ENCODE data around the gene TRABD.

The TRABD gene

DNA sequence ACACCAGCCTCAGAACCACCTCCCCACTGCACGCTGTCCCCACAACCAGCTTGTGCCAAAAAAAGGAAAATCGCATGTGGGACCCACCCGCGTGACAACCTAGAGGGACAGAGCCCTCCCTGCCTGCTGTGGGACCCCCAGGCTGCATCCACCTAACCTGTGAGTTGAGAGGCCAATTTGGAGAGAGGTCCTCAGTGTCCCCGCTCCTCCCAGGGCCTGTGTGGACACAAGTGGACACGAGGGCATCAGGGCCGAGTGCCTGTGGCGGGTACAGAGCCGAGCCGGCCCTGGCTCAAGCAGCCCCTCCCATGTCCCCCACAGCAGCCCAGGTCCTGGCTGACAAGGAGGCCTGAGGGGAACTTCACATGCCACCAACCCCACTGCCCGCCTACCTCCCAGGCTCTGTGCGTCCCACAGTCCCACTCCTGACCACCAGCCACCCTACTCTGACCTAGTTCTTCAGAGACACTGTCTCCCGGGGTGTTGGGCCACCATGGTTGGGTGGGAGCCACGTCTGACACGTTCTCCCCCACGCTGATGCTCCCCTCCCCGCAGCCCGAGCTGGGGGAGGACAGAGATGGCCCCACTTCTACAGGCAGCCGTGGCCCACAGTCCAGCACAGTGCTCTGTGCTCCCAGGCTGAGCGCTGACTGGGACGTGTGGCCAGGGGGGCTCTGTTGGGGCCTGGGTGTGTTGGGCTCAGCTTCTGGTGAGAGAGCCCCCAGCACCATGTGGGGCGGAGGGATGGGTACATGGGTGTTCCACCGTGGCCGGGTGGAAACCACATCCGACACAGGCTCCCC is 34.3 kb downstream of the TRABD start:
- DNase-seq (ENCODE audit: low read depth), result no peak

DNA sequence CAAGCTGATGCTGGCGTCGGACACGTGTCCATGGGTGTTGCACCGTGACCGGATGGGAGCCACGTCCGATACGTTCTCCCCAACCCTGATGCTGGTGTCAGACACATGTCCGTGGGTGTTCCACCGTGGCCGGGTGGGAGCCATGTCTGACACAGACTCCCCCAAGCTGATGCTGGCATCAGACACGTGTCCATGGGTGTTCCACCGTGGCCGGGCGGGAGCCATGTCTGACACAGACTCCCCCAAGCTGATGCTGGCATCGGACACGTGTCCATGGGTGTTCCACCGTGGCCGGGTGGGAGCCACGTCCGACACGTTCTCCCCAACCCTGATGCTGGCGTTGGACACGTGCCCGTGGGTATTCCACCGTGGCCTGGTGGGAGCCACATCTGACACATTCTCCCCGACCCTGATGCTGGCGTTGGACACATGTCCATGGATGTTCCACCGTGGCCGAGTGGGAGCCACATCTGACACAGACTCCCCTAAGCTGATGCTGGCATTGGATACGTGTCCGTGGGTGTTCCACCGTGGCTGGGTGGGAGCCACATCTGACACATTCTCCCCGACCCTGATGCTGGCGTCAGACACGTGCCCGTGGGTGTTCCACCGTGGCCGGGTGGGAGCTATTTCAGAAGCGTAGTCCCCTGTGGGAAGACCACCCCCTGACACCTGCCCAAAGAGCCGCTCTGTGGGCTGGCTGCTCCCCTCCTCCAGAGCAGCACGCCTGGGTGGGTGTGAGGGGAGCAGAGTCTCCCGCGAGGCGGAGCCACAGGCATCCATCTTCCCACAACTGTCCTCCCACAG is 35.1 kb downstream of the TRABD start:
- DNase-seq (ENCODE audit: low read depth), result no peak

DNA sequence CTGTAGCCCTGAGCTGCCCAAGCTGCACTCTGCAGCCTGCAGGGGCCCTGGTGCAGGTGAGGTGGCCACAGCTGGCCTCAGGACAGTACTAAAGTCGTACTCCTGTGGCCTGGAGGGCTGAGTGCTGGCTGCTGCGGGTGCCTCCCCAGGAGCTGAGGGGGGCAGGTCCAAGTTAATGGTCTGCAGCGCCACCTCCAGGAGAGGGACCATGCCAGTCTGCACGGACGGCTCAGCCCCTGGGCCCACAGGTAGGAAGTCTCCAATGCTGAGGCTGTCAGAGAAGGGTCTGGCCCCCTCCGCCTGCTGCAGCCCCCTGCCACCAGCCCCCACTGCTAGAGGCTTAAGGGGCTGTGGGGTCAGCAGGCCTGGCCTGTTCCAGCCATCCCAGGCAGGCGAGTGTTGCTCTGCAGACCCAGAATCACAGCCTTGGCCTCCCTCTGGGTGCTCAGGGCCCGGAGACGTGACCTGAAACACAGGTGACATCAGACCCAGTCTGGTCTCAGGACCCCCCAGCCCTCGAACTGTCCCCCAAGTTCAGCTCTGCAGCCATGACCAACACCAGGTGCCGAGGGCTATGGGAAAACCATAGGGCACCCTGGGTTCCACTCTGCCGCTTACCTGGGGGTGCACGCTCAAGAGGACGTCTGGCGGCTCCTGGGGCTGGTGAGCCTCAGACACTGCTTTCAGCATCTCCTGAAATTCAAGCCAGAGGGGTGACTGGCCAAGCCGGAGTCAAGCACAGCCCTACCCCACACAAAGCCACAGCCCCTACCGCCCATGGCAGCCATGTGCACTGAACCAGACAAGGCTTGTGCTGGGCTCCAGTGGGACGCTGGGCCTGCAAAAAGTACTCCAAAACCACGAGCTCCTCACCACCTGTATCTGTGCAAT is 35.9 kb downstream of the TRABD start:
- DNase-seq (ENCODE audit: low read depth), result no peak

DNA sequence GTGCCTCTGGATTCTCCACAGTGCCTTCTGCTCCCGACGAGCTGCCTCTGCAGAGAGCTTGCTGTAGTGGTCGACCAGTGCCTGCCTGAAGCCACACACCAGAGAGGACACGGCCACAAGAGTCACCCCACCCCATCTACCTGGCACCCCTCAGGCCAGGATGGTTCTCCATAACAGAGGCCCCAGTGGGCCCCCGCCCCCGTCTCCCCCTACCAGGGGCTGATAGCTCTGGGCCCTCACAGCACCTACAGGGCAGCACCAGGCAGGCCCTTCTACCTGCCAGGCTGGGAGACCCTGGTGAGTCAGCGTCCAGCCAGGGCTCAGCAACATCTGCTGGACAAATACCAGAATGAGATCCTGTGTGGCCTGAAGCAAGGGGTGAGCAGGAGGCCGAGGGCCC is 36.8 kb downstream of the TRABD start:
- no peak for DNase-seq (ENCODE audit: low read depth)

DNA sequence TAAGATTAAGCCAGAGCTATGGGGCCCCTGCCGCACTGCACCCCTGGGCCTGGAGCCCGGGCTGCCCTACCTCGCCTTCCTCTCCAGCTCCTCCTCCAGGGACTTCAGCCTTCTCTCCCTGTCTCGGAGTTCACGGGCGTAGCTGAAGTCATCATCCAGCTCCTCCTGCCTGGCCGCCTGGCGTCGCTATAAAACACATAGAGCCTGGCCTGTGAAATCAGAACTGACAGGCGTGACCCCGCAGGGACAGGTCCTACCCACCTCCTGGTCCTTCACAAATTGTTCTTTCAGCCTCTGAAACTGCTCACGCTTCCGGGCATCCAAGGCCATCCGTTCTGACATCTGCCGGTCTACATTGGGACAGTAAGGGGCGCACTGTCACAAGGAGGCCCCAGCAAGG is 38.4 kb downstream of the TRABD start:
- no peak for DNase-seq (ENCODE audit: low read depth)

DNA sequence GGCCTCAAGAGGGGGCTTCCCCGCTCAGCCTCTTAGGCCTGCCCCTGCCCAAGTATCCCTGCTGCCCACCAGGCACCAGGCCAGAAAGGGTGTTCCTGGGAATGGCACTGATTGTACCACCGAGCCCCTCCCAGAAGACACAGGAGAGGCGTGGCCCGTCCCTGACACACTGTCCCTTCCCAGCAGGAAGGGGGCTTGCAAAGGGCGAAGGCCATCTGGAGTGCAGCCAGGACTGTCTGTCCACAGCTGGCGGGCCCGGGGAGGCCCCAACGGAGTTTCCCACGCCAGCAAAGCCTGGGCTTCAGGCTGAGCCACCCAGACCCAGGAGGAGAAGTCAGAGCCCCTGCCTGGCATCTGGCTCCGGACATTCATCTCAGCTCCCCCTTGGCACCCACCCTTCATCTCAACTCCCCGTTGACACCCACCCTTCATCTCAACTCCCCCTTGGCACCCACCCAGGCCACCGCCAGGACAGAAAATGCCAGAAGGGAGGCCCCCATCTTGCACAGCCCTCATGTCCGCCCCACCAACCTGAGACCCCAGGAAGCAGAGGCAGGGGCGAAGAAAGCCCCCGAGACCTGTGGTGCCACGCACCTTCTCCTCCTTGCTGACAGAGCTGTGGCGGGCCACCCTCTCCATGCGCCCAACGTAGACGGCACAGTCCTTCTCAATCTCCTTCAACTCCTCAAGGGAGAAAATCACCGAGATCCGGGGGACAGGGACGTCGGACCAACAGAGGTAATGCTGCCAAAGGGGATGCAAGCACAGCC is 39.7 kb downstream of the TRABD start:
- no peak for DNase-seq (ENCODE audit: low read depth)

DNA sequence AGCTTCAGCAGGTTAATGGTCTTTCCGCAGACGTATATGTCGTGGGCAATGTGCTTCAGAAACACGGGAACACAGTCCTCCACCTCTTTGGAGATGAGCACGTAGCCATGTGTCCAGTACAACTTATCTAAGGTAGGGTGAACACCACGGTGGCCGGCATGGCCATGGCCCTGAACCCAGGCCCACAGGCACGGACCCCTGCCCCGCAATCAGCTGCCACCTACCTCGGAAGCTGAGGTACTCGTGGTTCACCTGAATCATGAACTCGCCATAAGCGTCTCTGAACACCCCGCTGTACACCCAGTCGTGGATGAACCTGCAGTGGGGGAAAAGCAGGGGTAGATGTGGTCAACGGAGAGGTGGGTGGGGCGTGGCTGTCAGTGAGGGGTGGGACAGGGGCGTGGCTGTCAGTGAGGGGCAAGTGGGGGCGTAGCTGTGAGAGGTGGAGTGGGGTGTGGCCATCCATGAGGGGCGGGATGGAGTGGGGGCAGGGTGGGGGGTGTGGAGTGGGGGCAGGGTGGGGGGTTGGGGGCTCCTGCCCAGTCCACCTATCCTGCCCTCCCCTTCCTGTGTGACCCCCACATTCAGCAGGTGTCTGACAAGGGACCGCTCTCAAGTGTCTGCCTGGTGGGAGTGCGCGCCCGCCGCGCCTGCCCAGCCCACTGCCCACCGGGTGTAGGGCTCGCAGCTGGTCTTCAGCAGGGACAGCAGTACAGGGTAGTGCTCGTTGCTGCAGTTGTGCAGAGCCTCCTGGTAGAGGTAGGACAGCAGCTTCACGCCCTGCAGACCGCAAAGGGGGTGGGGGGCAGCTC is 40.6 kb downstream of the TRABD start:
- DNase-seq (ENCODE audit: low read depth), result no peak

DNA sequence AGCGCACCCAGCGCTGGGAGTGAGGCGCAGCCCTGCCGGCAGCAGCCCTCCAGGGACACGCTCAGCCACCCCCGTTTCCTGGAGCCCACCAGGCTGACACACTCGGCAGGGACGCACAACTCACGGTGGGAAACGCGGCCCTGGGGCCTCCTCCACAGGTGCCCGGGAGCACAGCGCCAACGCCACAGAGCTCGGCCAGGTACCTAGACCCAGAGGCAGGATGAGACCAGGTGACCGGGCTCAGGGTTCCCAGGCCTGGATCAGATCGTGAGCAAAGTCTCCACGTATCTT is 41.1 kb downstream of the TRABD start:
- no peak for DNase-seq (ENCODE audit: low read depth)

DNA sequence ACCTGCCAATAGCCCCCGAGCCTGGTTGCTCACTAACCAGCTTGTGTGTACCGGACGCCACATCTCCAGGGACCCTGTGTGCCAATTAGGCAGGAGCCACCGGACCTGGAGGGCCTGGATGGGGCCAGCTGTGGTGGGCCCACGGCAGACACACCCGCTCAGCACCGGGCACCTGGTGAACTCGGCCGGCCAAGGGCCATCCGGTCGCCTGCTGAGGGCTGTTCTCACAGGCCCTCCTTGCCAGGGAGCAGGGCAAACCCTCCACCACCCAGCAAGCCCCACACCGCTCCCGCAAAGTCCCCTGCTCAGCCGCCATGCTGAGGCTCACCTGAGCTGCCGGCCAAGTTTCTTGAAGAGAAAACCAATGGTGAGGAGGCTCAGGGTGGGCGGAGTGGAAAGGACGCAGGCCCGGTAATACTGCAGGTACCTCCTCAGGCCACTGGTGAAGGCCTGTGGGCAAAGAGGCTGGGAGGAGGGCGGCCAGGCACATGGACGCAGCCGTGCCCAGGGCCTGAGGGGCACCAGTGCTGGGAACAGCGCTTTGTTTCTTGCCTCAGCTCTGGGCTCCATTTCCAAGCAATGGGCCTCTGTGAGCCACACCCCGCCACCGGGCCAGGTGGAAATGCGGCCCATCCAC is 42.0 kb downstream of the TRABD start:
- no peak for DNase-seq (ENCODE audit: low read depth)

DNA sequence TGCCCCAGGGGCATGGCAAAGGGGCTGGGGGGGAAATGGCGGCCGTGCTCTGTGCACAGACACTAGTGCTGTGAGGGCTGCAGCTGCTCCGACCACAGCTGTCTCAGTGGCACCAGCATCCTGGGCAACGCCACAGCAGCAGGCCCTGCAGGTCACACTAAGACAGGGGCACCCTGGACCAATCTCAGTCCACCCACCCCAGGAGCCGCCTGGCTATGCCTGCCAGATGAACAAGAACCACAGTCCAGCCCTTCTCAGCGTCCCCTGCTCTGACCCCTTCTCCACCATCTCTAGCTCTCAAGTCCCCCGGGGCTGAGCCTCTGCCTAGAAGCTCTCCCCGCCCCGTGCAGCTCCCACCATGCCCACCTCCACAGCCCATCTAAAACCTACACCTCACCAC is 42.7 kb downstream of the TRABD start:
- DNase-seq (ENCODE audit: low read depth), result no peak

DNA sequence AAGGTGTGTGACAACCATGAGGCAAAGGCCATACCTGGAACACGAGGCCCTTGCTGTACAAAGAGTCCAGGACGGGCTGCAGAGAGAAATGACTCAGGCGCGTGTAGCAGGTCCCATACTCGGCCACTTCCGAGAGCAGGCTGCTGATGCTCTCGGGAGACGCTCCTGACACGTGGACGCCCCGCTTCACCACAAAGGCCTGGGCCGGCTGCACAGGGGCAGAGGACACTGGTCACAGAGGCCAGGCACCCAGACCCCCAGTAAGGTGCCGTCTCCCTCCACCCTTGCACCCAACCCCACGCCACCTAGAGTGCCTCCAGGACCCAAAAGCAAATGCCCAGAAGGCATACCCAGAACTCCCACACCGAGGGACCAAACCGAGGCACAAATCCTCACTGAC is 43.7 kb downstream of the TRABD start:
- DNase-seq (ENCODE audit: low read depth), result no peak

DNA sequence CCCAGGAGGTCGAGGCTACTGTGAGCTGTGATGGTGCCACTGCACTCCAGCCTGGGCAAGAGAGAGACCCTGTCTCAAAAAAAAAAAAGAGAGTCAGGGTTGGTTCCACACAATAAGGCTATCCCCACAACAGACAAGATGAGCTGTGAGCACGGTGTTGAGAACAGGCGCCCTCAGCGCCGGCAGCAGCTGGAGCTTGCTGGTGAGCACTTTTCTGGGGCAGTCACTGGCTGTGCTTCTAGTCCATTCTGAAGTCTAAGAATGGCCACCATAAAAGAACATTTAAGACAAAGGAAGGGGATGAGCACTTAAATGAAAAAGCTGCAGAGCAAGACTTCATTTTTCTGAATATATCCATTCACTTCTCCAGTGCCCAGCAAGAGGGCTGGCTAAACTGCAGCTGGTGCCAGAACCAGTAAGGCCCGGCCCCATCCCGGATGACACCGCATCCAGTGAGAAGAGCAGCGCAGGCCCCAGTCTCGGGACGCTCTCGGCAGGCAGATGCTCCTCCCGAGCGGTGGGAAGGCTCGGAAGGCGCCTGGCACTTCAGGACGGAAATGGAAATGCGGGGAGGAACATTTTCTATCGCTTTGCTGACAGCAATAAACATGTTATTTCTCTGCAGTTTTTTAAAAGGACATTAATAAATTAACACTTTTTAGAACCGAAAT is 46.9 kb downstream of the TRABD start:
- no peak for DNase-seq (ENCODE audit: low read depth)

DNA sequence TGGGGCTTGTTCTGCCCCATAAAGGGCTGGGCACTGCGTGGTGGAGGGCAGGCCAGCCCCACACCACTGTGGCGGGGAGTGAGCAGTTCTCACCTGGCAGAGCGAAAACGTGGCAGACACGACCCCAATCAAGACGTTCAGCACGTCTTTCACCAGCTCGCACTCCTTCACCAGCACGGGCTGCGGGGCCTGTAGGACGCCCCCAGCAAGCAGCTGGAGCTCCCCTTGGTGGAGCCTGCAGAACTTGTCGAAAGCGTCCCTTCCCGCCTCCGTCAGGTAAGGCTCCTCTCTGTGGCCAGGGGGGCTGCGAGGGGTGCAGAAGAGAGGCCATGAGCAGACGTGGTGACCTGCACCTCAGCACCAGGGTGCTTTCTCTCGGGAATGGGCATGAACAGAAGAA is 47.5 kb downstream of the TRABD start:
- no peak for DNase-seq (ENCODE audit: low read depth)

DNA sequence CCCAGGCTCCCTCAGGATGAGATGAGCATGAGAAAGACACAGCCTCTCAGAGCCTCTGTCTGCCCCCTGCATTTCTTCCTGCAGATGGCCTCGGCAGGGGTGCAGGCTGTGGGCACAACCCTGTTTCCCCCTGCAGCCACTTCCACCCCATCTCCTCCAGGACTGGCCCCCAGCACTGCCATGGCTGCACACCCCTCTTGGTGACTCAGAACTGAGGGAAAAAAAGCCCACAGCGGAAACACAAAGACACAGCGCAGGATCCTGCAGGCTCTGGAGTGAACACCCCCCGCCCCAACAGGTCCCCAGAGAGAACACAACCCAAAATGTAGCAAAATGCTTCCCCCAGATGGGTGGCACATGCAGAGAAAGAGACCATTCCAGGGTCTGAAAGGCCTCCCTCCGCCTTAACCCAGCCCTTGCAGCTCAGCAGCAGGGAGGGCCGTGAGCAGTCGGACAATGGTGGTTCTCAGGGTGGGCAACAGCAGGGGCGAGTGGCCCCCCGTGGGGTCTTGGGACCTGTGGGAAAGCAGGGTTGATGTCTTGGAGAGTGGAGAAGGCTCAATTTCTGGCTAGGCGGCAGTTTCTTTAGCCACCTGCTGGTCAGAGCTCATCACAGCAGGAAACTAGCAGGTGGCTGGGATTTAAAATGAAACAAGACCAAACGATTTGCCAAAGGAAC is 51.2 kb downstream of the TRABD start:
- peak; percentile 27 for DNase-seq (ENCODE audit: low read depth)

DNA sequence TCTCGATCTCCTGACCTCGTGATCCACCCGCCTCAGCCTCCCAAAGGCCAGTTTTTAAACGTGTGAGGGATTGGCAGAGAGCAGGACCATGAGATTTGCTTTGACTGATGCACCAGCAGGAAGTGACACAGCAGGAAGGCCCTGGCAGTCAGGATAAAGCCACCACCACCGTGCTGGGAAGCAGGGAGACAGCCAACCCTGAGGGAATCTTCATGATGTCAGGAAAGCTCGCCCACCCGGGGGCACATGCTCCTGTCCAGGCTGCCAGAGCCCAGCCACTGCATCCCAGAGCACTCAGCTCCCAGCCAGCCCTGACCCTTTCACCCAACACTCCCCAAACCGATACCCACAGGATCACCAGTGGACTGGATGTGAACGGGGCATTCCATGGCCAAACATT is 53.0 kb downstream of the TRABD start:
- DNase-seq (ENCODE audit: low read depth), result no peak

DNA sequence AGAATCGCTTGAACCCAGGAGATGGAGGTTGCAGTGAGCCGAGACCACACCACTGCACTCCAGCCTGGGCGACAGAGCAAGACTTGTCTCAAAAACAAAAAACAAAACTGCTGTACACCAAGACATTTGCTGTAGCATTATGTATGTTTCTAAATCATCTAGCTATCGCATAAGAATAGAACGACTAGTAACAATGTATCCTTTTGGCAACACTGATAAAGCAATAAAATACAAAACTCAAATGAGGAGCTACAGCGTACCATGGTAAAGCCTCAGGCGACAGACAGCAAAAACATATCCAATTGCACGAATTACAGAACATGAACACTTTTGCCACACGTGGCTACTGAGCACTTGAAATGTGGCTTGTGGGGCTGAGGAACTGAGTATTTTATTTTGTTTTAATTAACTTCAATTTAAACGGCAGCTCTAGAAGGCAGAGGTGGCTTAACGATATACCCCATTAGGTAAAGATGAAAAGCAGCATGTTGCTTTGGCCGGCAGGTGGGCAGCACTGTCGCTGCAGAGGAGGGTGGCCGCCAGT is 56.8 kb downstream of the TRABD start:
- no peak for DNase-seq (ENCODE audit: low read depth)

DNA sequence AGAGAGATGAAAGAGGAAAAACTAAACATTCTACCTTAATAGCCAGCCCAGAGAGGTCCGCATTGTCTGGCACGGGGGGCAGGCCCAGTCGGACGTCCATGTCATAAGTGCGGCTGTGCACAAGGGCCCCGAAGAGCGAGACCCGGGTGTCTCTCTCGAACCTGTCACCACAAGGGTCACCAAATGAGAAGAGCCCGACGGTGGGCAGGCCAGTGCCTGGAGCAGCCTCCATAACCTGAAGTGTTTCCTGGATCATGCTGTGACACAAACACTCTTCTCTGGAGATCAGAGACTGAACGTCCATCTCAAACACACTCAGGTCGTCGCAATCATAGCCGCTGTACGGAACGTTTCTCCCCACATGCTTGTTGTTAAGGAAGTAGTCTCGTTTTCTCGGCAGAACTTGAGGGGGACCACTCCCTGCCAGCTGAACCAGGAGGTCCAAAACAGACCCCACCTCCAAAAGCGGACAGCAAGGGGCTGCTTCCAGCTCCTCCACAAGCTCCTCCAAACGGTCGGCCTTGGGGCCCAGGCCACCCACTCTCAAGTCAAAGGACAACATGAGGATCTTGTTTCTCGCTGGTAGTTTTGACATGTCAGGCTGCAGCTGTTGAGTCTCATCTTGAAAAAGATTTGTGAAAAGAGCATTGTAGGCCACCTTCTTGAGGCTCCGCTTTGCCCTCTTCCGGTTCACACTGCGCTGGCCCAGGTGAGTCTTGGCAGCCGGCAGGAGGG is 58.1 kb downstream of the TRABD start:
- no peak for DNase-seq (ENCODE audit: low read depth)

DNA sequence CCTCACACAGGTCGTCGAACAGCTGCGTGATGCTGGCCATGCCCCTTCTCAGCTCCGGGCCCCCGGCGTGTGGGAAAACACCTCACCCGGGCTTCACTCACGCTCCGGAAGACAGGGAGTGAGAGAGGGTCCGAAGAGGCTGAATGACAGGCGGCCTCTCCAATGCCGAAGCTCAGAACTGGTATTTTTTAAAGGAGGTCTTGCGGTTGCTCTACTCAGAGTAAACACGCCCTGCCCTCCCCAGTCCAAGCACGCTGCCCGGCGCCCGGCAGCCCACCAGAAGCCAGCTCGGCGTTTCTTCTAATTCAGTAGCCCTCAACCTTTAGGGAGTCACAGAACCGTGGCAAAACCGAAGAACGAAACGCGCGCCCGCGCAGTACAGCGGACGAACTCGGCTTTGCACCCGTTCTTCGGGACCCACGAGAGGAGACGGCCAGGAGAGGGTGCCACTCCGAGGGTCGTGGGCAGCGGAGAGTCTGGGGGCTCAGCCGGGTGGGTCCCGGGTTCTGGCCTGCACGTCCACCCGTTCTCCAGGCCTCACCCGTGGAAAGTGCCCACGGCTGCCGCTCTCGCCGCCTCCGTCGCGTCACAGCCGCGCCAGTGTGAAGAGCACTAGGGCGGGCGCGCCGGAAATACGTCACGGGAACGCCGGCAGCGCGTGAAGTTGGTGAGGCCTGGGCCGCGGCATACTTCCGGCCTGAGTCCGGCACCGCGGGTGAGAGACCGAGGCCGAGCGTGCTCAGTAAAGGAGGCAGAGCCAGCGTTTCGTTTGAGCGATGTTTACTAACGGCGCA is 58.9 kb downstream of the TRABD start, which contains the start of gene TUBGCP6:
Gene TUBGCP6 (minus strand): TSS at position 604 of the 794 bp plus-strand sequence. CDS start 564 bp downstream, at position 40.
- DNase-seq (ENCODE audit: low read depth), result peak; percentile 89
